Endothelial cell of umbilical vein (primary cell): ENCODE data around the gene EHMT1. TPM values are rescaled to one million over a fixed set of nuclear protein-coding genes. Genes with fewer than 3 reads are reported as not detected.
"Not testable (repeated sequence)": the region's sequence is repeated elsewhere in the genome, so short reads cannot be mapped to it uniquely, and the experiment has no call there.

ENCODE experiments used
- BruUV-seq: library from RNA; stranded (reverse); fragments of 400-500 nt; replicated peaks from 2 replicates; lab custom pipeline; 2021; lab: Mats Ljungman, UMichigan
- CTCF ChIA-PET: fragments of 300-600, 350-600 bp; sonication (Branson Sonifier 250); formaldehyde crosslinking; loops from one replicate; lab custom pipeline; 2021; ENCODE audit warnings: antibody characterized with exemption, inconsistent platforms; lab: Charles Lee
- POLR2A ChIA-PET: fragments of 300-600, 350-600 bp; sonication (Branson Sonifier 250); formaldehyde crosslinking; loops from one replicate; lab custom pipeline; 2021; ENCODE audit warnings: antibody characterized with exemption, inconsistent platforms; lab: Charles Lee
- DNase-seq: peaks from one replicate; pipeline ENCODE4 v3.0.0-alpha.2; 2011; ENCODE audit warnings: low read depth, low spot score
- FAIRE-seq: peaks from 2 replicates; lab custom pipeline; 2011; peaks lifted over from hg19 to GRCh38; lab: Jason Lieb, UNC
- H2AFZ ChIP-seq: 2 replicates; pipeline ENCODE4 v1.6.0; 2012; ENCODE audit warnings: low read depth, low read length, control low read depth, inconsistent platforms
- H3K27ac ChIP-seq: 2 replicates; pipeline ENCODE4 v1.5.1; 2011; ENCODE audit warnings: low read depth, mild to moderate bottlenecking, control low read depth, low read length, moderate library complexity; ENCODE audit not compliant: insufficient read depth
- H3K27me3 ChIP-seq, 2 experiments: 2 replicates each; pipeline versions ENCODE4 v1.6.0 to v1.6.1; 2011; ENCODE audit warnings: low read length in 2 of 2, mixed read lengths in 1 of 2; ENCODE audit not compliant: control insufficient read depth in 2 of 2, insufficient read depth in 2 of 2
- H3K36me3 ChIP-seq, 2 experiments: 2 replicates in 1 of 2; 3 replicates in 1 of 2; pipeline ENCODE4 v1.5.1; 2011; ENCODE audit warnings: low read length in 2 of 2, mild to moderate bottlenecking in 1 of 2, moderate library complexity in 1 of 2; ENCODE audit not compliant: control insufficient read depth in 2 of 2, insufficient read depth in 2 of 2; ENCODE audit errors: extremely low read depth in 1 of 2
- H3K4me1 ChIP-seq: 3 replicates; pipeline ENCODE4 v1.5.1; 2011; ENCODE audit warnings: mild to moderate bottlenecking, low read length; ENCODE audit not compliant: control insufficient read depth, insufficient read depth; ENCODE audit errors: extremely low read depth
- H3K4me2 ChIP-seq: 2 replicates; pipeline ENCODE4 v1.6.1; 2011; ENCODE audit warnings: low read length, control low read depth, mixed read lengths; ENCODE audit not compliant: insufficient read depth
- H3K4me3 ChIP-seq, 3 experiments: fragments of 200-600 bp in 1 of 3; sonication (generic), shearing (Covaris generic) in 1 of 3; replicated peaks in 1 of 3; 2 replicates each; pipeline ENCODE4 v1.5.1; 2011 to 2016; ENCODE audit warnings: control low read depth in 3 of 3, low read length in 3 of 3, mild to moderate bottlenecking in 2 of 3, inconsistent platforms in 1 of 3, low read depth in 1 of 3, moderate library complexity in 1 of 3; ENCODE audit not compliant: insufficient read depth in 1 of 3
- H3K79me2 ChIP-seq: 2 replicates; pipeline ENCODE4 v1.6.0; 2012; ENCODE audit warnings: low read length, inconsistent platforms; ENCODE audit not compliant: control insufficient read depth, insufficient read depth
- H3K9ac ChIP-seq: replicated peaks from 2 replicates; pipeline ENCODE3; 2011; ENCODE audit warnings: low read length, control low read depth; ENCODE audit not compliant: insufficient read depth; ENCODE audit errors: extremely low read depth
- H3K9me1 ChIP-seq: replicated peaks from 3 replicates; pipeline ENCODE4 v1.6.0; 2011; ENCODE audit warnings: mild to moderate bottlenecking, low read length; ENCODE audit not compliant: control insufficient read depth, insufficient read depth; ENCODE audit errors: extremely low read depth
- H3K9me3 ChIP-seq: replicated peaks from 2 replicates; pipeline ENCODE4 v1.5.1; 2012; ENCODE audit warnings: low read length, inconsistent platforms; ENCODE audit not compliant: control insufficient read depth, insufficient read depth
- H4K20me1 ChIP-seq: replicated peaks from 2 replicates; pipeline ENCODE3; 2011; ENCODE audit warnings: mild to moderate bottlenecking, low read length; ENCODE audit not compliant: control insufficient read depth, insufficient read depth; ENCODE audit errors: extremely low read depth
- CTCF ChIP-seq, 2 donors: IDR thresholded peaks; 1 replicate in 1 of 2; 2 replicates in 1 of 2; pipeline ENCODE4 v1.5.1; 2011; ENCODE audit warnings: low read length in 2 of 2, mild to moderate bottlenecking in 2 of 2, moderate library complexity in 2 of 2, control low read depth in 1 of 2, inconsistent platforms in 1 of 2, low read depth in 1 of 2; ENCODE audit not compliant: insufficient read depth in 1 of 2; ENCODE audit errors: extremely low read depth in 1 of 2
- EZH2 ChIP-seq: IDR thresholded peaks from 2 replicates; pipeline ENCODE4 v1.6.1; 2012; ENCODE audit warnings: borderline replicate concordance, low read depth, mild to moderate bottlenecking, moderate library complexity, low read length, inconsistent platforms; ENCODE audit not compliant: severe bottlenecking
- FOS ChIP-seq: IDR thresholded peaks from 2 replicates; pipeline ENCODE4 v1.6.1; 2011; ENCODE audit warnings: mild to moderate bottlenecking, low read length, moderate library complexity, borderline replicate concordance; ENCODE audit not compliant: insufficient read depth
- GATA2 ChIP-seq: IDR thresholded peaks from 2 replicates; pipeline ENCODE4 v1.7.0; 2011; ENCODE audit warnings: low read depth, mild to moderate bottlenecking, moderate library complexity, mixed read lengths, low read length; ENCODE audit not compliant: insufficient read length, insufficient read depth
- JUN ChIP-seq: IDR thresholded peaks from 2 replicates; pipeline ENCODE4 v1.6.1; 2011; ENCODE audit warnings: borderline replicate concordance, low read depth; ENCODE audit not compliant: insufficient read length, insufficient read depth
- MAX ChIP-seq: IDR thresholded peaks from 2 replicates; pipeline ENCODE4 v1.6.1; 2011; ENCODE audit not compliant: insufficient read depth, insufficient read length
- MYC ChIP-seq: IDR thresholded peaks from one replicate; pipeline ENCODE4 v1.6.1; 2011; ENCODE audit warnings: mild to moderate bottlenecking, low read depth, low read length
- POLR2A ChIP-seq: IDR thresholded peaks from 2 replicates; pipeline ENCODE4 v1.6.1; 2012; ENCODE audit warnings: low read depth, mild to moderate bottlenecking, control low read depth, low read length
- POLR2AphosphoS5 ChIP-seq: IDR thresholded peaks from 2 replicates; pipeline ENCODE4 v1.6.1; 2012; ENCODE audit warnings: low read depth, mild to moderate bottlenecking, control low read depth, low read length, moderate library complexity; ENCODE audit not compliant: insufficient read depth
- dilution Hi-C: fragments of 300-500 bp; cut with MboI; formaldehyde crosslinking; loops from one replicate; pipeline ENCODE4 v1.15.0; 2019; ENCODE audit warnings: low sequenced_read_pairs; ENCODE audit not compliant: extremely low pct_ligation_motif_present
- intact Hi-C: fragments of 100-400 bp; cut with micrococcal nuclease; formaldehyde crosslinking; loops from one replicate; pipeline ENCODE4 v1.10.0; 2022
- polyA plus RNA-seq, 4 experiments: library from polyadenylated mRNA; depleted of rRNA in 3 of 4; stranded (reverse) in 3 of 4; unstranded in 1 of 4; fragments of >200 nt; gene quantifications; 2 replicates each; pipeline versions ENCODE4 v1.2.1 to v1.2.3, GENCODE V29; 2011 to 2012; ENCODE audit warnings: missing spikeins in 1 of 4
- total RNA-seq: library from RNA; stranded (reverse); gene quantifications from 2 replicates; pipeline ENCODE4 v1.2.3, GENCODE V29; 2021

Gene EHMT1
- total and polyA plus RNA-seq, 2 donors (not counting 3 experiments of a cell fraction or from before 2014, with no cell fraction given): 48.2 to 104 TPM

- H3K79me2 ChIP-seq: no peaks in the 10 kb centered on the region
- H3K4me3 ChIP-seq: no peak overlapping the region
- ChIA-PET CTCF (no interaction called here), POLR2A (no interaction called here)
- intact Hi-C loops: no loop called here
- peaks cover 0 to 16% of the 10 kb centered on the region in 2 experiments for H3K36me3 ChIP-seq
- H3K9me1 ChIP-seq: no peaks in the 10 kb centered on the region
- no TSS peak for BruUV-seq
- FAIRE-seq (no peak), DNase-seq (no peak)
- no peak overlapping the region for H3K4me2 ChIP-seq
- H3K4me1 ChIP-seq: no peaks in the 10 kb centered on the region
- dilution Hi-C loops: no loop called here
- H2AFZ ChIP-seq: no peak overlapping the region
- H3K9ac ChIP-seq: no peak overlapping the region
- no peaks in the 10 kb centered on the region for H3K9me3 ChIP-seq
- H4K20me1 ChIP-seq: no peaks in the 10 kb centered on the region
- TF ChIP-seq POLR2AphosphoS5 (no peak), MAX (no peak), EZH2 (no peak), FOS (no peak), CTCF (IDR thresholded peaks at IDR 0.05; ENCODE audit: extremely low read depth in 1 of 2, insufficient read depth in 1 of 2, low read depth in 1 of 2, low read length in 2 of 2) (no peak), MYC (no peak), JUN (no peak), POLR2A (no peak), GATA2 (no peak)
- no peaks in the 10 kb centered on the region for H3K27me3 ChIP-seq
- no peak overlapping the region for H3K27ac ChIP-seq
Observed at GRCh38 chr9:137809040-137809576, 190.3 kb downstream of the EHMT1 start.

GRCh38 chr9:137809726-137810450 is 191.1 kb downstream of the EHMT1 start:
- DNase-seq, CTCF ChIA-PET, H3K9me1 ChIP-seq, H3K79me2 ChIP-seq, intact Hi-C loops, POLR2A ChIA-PET, H3K9me3 ChIP-seq, H3K4me2 ChIP-seq, dilution Hi-C loops, H2AFZ ChIP-seq, BruUV-seq, H4K20me1 ChIP-seq, H3K4me3 ChIP-seq, H3K9ac ChIP-seq, H3K27me3 ChIP-seq, H3K27ac ChIP-seq, H3K4me1 ChIP-seq, FAIRE-seq: not testable (repeated sequence)
- peaks cover 0 to 20% of the 10 kb centered on the region in 2 experiments for H3K36me3 ChIP-seq
